HepG2 (cell line): Measurements from ENCODE around the gene PDLIM4. TPM values are rescaled to one million over a fixed set of nuclear protein-coding genes. Genes with fewer than 3 reads are reported as not detected.

Experiments used
- BCL6 ChIP-seq: IDR thresholded peaks from 2 replicates; pipeline ENCODE4 v1.6.1; 2016; ENCODE audit warnings: missing genetic modification reagents, missing compliant biosample characterization
- GLI4 ChIP-seq: sonication (generic); formaldehyde crosslinking; IDR thresholded peaks from 2 replicates; pipeline ENCODE4 v1.5.1; 2020; ENCODE audit warnings: missing genetic modification reagents, mild to moderate bottlenecking, moderate library complexity, borderline replicate concordance
- ISX ChIP-seq: sonication (generic); formaldehyde crosslinking; conservative IDR thresholded peaks from 2 replicates; pipeline ENCODE4 v1.5.0; 2020; ENCODE audit warnings: missing genetic modification reagents
- KLF12 ChIP-seq: sonication (generic); formaldehyde crosslinking; IDR thresholded peaks from 2 replicates; pipeline ENCODE4 v1.4.0; 2020; ENCODE audit warnings: missing genetic modification reagents, borderline replicate concordance
- KLF15 ChIP-seq: sonication (generic); formaldehyde crosslinking; IDR thresholded peaks from 2 replicates; pipeline ENCODE4 v1.8.1; 2023; ENCODE audit warnings: borderline replicate concordance, mild to moderate bottlenecking, inconsistent platforms, missing genetic modification reagents, mixed read lengths
- RAD21 ChIP-seq: fragments of 450-650 bp; formaldehyde crosslinking; IDR thresholded peaks from 2 replicates; pipeline ENCODE4 v1.5.0; 2020; ENCODE audit warnings: mild to moderate bottlenecking
- RNF2 ChIP-seq: fragments of 450-650 bp; conservative IDR thresholded peaks from 2 replicates; pipeline ENCODE4 v1.6.1; 2016; ENCODE audit warnings: low read depth
- TCF12 ChIP-seq, 2 experiments: fragments of 450-650 bp in 1 of 2; sonication (generic) in 1 of 2; formaldehyde crosslinking in 1 of 2; IDR thresholded peaks; 2 replicates each; pipeline versions ENCODE4 v1.6.1 to v1.8.0; 2017 to 2022; ENCODE audit warnings: antibody characterized with exemption in 1 of 2, mild to moderate bottlenecking in 1 of 2, missing genetic modification reagents in 1 of 2, moderate library complexity in 1 of 2
- XRCC5 ChIP-seq: fragments of 200-400 bp; formaldehyde crosslinking; optimal IDR thresholded peaks from 2 replicates; pipeline ENCODE3; 2017; ENCODE audit warnings: mild to moderate bottlenecking, low read length
- ZBTB38 ChIP-seq: sonication (generic); formaldehyde crosslinking; IDR thresholded peaks from 2 replicates; pipeline ENCODE4 v1.5.1; 2020; ENCODE audit warnings: mild to moderate bottlenecking, missing genetic modification reagents
- ZNF333 ChIP-seq: sonication (generic); formaldehyde crosslinking; IDR thresholded peaks from 2 replicates; pipeline ENCODE4 v1.4.0; 2020; ENCODE audit warnings: mild to moderate bottlenecking, missing genetic modification reagents, borderline replicate concordance
- ZNF431 ChIP-seq: sonication (generic); formaldehyde crosslinking; IDR thresholded peaks from 2 replicates; pipeline ENCODE4 v1.9.0; 2022; ENCODE audit warnings: missing genetic modification reagents, low read depth, mild to moderate bottlenecking, borderline replicate concordance
- ZNF441 ChIP-seq: sonication (generic); formaldehyde crosslinking; IDR thresholded peaks from 2 replicates; pipeline ENCODE4 v1.7.0; 2021; ENCODE audit warnings: missing genetic modification reagents, borderline replicate concordance
- ZNF737 ChIP-seq: sonication (generic); formaldehyde crosslinking; IDR thresholded peaks from 2 replicates; pipeline ENCODE4 v1.5.0; 2020; ENCODE audit warnings: missing genetic modification reagents, mild to moderate bottlenecking, borderline replicate concordance
- polyA plus RNA-seq, 8 experiments: library from polyadenylated mRNA; depleted of rRNA in 3 of 8; stranded (reverse) in 7 of 8; unstranded in 1 of 8; fragments of >200 nt; fragmentation: Illumina TruSeq in 4 of 8; extraction: Trizol in 4 of 8; gene quantifications; 2 replicates each; pipeline versions ENCODE4 v1.2.1 to v1.2.3, GENCODE V29; 2011 to 2016; ENCODE audit warnings: low read depth in 4 of 8, missing spikeins in 1 of 8, mixed read lengths in 1 of 8; ENCODE audit not compliant: insufficient read depth in 1 of 8
- total RNA-seq, 5 experiments: library from RNA; depleted of rRNA; stranded (reverse); fragments of >200 nt; fragmentation: Illumina TruSeq; extraction: Trizol; gene quantifications; 2 replicates each; pipeline ENCODE4 v1.2.3, GENCODE V29; 2016; ENCODE audit warnings: low read depth in 1 of 5
- TF ChIP-seq, protein P1 (sequence below): sonication (generic); formaldehyde crosslinking; IDR thresholded peaks from one replicate; pipeline ENCODE4 v1.5.1; 2020; ENCODE audit warnings: mild to moderate bottlenecking, missing genetic modification reagents; ENCODE audit errors: not compliant biosample characterization
- TF ChIP-seq, protein P2 (sequence below): sonication (generic); formaldehyde crosslinking; conservative IDR thresholded peaks from 2 replicates; pipeline ENCODE4 v1.8.1; 2023; ENCODE audit warnings: missing genetic modification reagents
- TF ChIP-seq, protein P3 (sequence below): sonication (generic); formaldehyde crosslinking; IDR thresholded peaks from 2 replicates; pipeline ENCODE4; 2020; ENCODE audit warnings: missing genetic modification reagents, mild to moderate bottlenecking, borderline replicate concordance

PDLIM4 gene
- total and polyA plus RNA-seq, 2 of the 13 experiments (the other 11 are each of a cell fraction or from before 2014, with no cell fraction given): 1.1 to 2.3 TPM

DNA sequence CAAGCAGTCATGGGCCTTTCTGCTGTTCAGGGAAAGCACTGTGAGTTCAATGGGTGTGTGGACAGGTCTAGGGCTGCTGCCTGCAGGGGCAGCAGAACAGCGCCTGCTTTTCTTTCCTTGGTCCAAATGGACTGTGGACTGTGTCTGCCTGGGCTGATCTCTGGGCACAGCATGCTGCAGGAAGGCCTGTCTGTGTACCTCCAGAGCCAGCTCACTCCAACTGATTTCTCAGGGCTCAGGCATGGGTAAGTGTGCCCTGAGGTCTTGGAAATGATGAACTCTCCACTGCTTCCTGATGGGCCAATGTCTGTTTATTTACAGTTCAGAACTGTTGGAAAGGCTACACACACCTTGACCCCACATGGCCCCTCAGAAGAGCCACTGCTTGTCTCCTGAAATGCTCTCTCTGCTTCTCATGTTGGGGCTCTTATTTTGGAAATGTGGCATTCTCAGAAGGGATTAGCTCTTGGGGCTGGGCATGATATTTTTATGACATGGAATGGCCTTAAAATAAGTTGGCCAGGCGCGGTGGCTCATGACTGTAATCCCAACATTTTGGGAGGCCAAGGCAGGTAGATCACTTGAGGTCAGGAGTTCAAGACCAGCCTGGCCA lies 63.7 kb downstream of the PDLIM4 start (continued):
- TF ChIP-seq, protein P1, sequence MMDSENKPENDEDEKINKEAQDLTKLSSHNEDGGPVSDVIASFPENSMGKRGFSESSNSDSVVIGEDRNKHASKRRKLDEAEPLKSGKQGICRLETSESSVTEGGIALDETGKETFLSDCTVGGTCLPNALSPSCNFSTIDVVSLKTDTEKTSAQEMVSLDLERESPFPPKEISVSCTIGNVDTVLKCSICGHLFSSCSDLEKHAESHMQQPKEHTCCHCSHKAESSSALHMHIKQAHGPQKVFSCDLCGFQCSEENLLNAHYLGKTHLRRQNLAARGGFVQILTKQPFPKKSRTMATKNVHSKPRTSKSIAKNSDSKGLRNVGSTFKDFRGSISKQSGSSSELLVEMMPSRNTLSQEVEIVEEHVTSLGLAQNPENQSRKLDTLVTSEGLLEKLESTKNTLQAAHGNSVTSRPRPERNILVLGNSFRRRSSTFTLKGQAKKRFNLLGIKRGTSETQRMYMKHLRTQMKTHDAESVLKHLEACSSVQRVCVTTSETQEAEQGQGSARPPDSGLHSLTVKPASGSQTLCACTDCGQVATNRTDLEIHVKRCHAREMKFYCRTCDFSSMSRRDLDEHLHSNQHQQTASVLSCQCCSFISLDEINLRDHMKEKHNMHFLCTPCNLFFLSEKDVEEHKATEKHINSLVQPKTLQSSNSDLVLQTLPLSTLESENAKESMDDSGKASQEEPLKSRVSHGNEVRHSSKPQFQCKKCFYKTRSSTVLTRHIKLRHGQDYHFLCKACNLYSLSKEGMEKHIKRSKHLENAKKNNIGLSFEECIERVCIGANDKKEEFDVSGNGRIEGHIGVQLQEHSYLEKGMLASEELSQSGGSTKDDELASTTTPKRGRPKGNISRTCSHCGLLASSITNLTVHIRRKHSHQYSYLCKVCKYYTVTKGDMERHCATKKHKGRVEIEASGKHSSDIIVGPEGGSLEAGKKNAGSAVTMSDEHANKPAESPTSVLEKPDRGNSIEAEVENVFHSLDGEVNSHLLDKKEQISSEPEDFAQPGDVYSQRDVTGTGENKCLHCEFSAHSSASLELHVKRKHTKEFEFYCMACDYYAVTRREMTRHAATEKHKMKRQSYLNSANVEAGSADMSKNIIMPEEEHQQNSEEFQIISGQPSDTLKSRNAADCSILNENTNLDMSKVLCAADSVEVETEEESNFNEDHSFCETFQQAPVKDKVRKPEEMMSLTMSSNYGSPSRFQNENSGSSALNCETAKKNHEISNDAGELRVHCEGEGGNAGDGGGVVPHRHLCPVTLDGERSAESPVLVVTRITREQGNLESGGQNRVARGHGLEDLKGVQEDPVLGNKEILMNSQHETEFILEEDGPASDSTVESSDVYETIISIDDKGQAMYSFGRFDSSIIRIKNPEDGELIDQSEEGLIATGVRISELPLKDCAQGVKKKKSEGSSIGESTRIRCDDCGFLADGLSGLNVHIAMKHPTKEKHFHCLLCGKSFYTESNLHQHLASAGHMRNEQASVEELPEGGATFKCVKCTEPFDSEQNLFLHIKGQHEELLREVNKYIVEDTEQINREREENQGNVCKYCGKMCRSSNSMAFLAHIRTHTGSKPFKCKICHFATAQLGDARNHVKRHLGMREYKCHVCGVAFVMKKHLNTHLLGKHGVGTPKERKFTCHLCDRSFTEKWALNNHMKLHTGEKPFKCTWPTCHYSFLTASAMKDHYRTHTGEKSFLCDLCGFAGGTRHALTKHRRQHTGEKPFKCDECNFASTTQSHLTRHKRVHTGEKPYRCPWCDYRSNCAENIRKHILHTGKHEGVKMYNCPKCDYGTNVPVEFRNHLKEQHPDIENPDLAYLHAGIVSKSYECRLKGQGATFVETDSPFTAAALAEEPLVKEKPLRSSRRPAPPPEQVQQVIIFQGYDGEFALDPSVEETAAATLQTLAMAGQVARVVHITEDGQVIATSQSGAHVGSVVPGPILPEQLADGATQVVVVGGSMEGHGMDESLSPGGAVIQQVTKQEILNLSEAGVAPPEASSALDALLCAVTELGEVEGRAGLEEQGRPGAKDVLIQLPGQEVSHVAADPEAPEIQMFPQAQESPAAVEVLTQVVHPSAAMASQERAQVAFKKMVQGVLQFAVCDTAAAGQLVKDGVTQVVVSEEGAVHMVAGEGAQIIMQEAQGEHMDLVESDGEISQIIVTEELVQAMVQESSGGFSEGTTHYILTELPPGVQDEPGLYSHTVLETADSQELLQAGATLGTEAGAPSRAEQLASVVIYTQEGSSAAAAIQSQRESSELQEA (CRISPR knock-in tag): peak; percentile 51
- TF ChIP-seq ZBTB38 (CRISPR knock-in tag): no peak
- no peak for TF ChIP-seq GLI4 (CRISPR knock-in tag)
- no peak for TF ChIP-seq RNF2
- 0 out of 2 replicates have a peak, but pooled peaks have one; percentile 25 for TF ChIP-seq RAD21
- TF ChIP-seq TCF12 (IDR thresholded peaks at IDR 0.05): no peak
- TF ChIP-seq TCF12 (CRISPR knock-in tag; IDR thresholded peaks at IDR 0.05): no peak
- TF ChIP-seq ZNF431: no peak
- TF ChIP-seq ISX: no peak
- no peak for TF ChIP-seq ZNF441 (CRISPR knock-in tag)
- TF ChIP-seq, protein P2, sequence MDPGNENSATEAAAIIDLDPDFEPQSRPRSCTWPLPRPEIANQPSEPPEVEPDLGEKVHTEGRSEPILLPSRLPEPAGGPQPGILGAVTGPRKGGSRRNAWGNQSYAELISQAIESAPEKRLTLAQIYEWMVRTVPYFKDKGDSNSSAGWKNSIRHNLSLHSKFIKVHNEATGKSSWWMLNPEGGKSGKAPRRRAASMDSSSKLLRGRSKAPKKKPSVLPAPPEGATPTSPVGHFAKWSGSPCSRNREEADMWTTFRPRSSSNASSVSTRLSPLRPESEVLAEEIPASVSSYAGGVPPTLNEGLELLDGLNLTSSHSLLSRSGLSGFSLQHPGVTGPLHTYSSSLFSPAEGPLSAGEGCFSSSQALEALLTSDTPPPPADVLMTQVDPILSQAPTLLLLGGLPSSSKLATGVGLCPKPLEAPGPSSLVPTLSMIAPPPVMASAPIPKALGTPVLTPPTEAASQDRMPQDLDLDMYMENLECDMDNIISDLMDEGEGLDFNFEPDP (CRISPR knock-in tag): no peak
- no peak for TF ChIP-seq KLF12
- no peak for TF ChIP-seq KLF15 (CRISPR knock-in tag)
- peak; percentile 85 for TF ChIP-seq XRCC5
- TF ChIP-seq ZNF333: no peak
- peak; percentile 24; the same call in 1 of the 2 replicates for TF ChIP-seq BCL6 (CRISPR knock-in tag)
- no peak for TF ChIP-seq ZNF737 (CRISPR knock-in tag)
- TF ChIP-seq, protein P3, sequence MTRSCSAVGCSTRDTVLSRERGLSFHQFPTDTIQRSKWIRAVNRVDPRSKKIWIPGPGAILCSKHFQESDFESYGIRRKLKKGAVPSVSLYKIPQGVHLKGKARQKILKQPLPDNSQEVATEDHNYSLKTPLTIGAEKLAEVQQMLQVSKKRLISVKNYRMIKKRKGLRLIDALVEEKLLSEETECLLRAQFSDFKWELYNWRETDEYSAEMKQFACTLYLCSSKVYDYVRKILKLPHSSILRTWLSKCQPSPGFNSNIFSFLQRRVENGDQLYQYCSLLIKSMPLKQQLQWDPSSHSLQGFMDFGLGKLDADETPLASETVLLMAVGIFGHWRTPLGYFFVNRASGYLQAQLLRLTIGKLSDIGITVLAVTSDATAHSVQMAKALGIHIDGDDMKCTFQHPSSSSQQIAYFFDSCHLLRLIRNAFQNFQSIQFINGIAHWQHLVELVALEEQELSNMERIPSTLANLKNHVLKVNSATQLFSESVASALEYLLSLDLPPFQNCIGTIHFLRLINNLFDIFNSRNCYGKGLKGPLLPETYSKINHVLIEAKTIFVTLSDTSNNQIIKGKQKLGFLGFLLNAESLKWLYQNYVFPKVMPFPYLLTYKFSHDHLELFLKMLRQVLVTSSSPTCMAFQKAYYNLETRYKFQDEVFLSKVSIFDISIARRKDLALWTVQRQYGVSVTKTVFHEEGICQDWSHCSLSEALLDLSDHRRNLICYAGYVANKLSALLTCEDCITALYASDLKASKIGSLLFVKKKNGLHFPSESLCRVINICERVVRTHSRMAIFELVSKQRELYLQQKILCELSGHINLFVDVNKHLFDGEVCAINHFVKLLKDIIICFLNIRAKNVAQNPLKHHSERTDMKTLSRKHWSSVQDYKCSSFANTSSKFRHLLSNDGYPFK: 0 out of 2 replicates have a peak, but pooled peaks have one; percentile 34
